ENCODE data around the gene SLC12A3.

Gene SLC12A3

GRCh38 chr16:56892705-56893104, 27.7 kb downstream of the SLC12A3 start:
- H3K79me2 ChIP-seq (ENCODE audit: insufficient read depth, low read length) = no peaks in the 10 kb centered on the region
- H4K20me1 ChIP-seq (ENCODE audit: low read depth, low read length) = no peaks in the 10 kb centered on the region
- no peak overlapping the region for H2AFZ ChIP-seq (ENCODE audit: low read depth, low read length, severe bottlenecking)
- no peak overlapping the region for H3K27ac ChIP-seq (ENCODE audit: low read depth, low read length)
- H3K27me3 ChIP-seq (ENCODE audit: low read length) = no peaks in the 10 kb centered on the region
- no peaks in the 10 kb centered on the region for H3K36me3 ChIP-seq (ENCODE audit: low read length)
- H3K9ac ChIP-seq (ENCODE audit: low read length) = no peak overlapping the region
- no peaks in the 10 kb centered on the region for H3K9me3 ChIP-seq (ENCODE audit: insufficient read depth, low read length)
- H3K4me2 ChIP-seq (ENCODE audit: low read depth, low read length, poor library complexity, severe bottlenecking) = no peak overlapping the region
- H3F3A ChIP-seq (ENCODE audit: insufficient read depth) = no peaks in the 10 kb centered on the region
- no peaks in the 10 kb centered on the region for H3K9me2 ChIP-seq (replicated peaks; ENCODE audit: insufficient read depth, low read length)
- no peak overlapping the region for H3K4me3 ChIP-seq (ENCODE audit: insufficient read depth, low read length, poor library complexity, severe bottlenecking)
- TF ChIP-seq CTCF (IDR thresholded peaks at IDR 0.05; ENCODE audit: insufficient read depth, low read length, poor library complexity, severe bottlenecking) (no peak), EZH2phosphoT487 (conservative IDR thresholded peaks at IDR 0.05; ENCODE audit: low read length) (no peak)

GRCh38 chr16:56894331-56894917, 29.4 kb downstream of the SLC12A3 start:
- TF ChIP-seq CTCF (IDR thresholded peaks at IDR 0.05; ENCODE audit: insufficient read depth, low read length, poor library complexity, severe bottlenecking) = no peak
- TF ChIP-seq EZH2phosphoT487 (conservative IDR thresholded peaks at IDR 0.05; ENCODE audit: low read length) = no peak
- H3K9ac ChIP-seq (ENCODE audit: low read length) = no peak overlapping the region
- no peaks in the 10 kb centered on the region for H3K79me2 ChIP-seq (ENCODE audit: insufficient read depth, low read length)
- no peaks in the 10 kb centered on the region for H3K36me3 ChIP-seq (ENCODE audit: low read length)
- no peaks in the 10 kb centered on the region for H3K9me2 ChIP-seq (replicated peaks; ENCODE audit: insufficient read depth, low read length)
- no peaks in the 10 kb centered on the region for H3F3A ChIP-seq (ENCODE audit: insufficient read depth)
- no peak overlapping the region for H2AFZ ChIP-seq (ENCODE audit: low read depth, low read length, severe bottlenecking)
- no peaks in the 10 kb centered on the region for H3K9me3 ChIP-seq (ENCODE audit: insufficient read depth, low read length)
- no peak overlapping the region for H3K4me2 ChIP-seq (ENCODE audit: low read depth, low read length, poor library complexity, severe bottlenecking)
- H4K20me1 ChIP-seq (ENCODE audit: low read depth, low read length) = no peaks in the 10 kb centered on the region
- H3K27me3 ChIP-seq (ENCODE audit: low read length) = no peaks in the 10 kb centered on the region
- no peak overlapping the region for H3K4me3 ChIP-seq (ENCODE audit: insufficient read depth, low read length, poor library complexity, severe bottlenecking)
- no peak overlapping the region for H3K27ac ChIP-seq (ENCODE audit: low read depth, low read length)

GRCh38 chr16:56895813-56896212, 30.8 kb downstream of the SLC12A3 start:
- Histone ChIP-seq H2AFZ (ENCODE audit: low read depth, low read length, severe bottlenecking) (no peak overlapping the region), H3F3A (ENCODE audit: insufficient read depth) (no peaks in the 10 kb centered on the region), H3K27ac (ENCODE audit: low read depth, low read length) (no peak overlapping the region), H3K27me3 (ENCODE audit: low read length) (no peaks in the 10 kb centered on the region), H4K20me1 (ENCODE audit: low read depth, low read length) (no peaks in the 10 kb centered on the region), H3K4me2 (ENCODE audit: low read depth, low read length, poor library complexity, severe bottlenecking) (no peak overlapping the region), H3K4me3 (ENCODE audit: insufficient read depth, low read length, poor library complexity, severe bottlenecking) (no peak overlapping the region), H3K9me3 (ENCODE audit: insufficient read depth, low read length) (no peaks in the 10 kb centered on the region), H3K36me3 (ENCODE audit: low read length) (no peaks in the 10 kb centered on the region), H3K79me2 (ENCODE audit: insufficient read depth, low read length) (no peaks in the 10 kb centered on the region), H3K9me2 (replicated peaks; ENCODE audit: insufficient read depth, low read length) (no peaks in the 10 kb centered on the region), H3K9ac (ENCODE audit: low read length) (no peak overlapping the region)
- TF ChIP-seq EZH2phosphoT487 (conservative IDR thresholded peaks at IDR 0.05; ENCODE audit: low read length) = no peak
- TF ChIP-seq CTCF (IDR thresholded peaks at IDR 0.05; ENCODE audit: insufficient read depth, low read length, poor library complexity, severe bottlenecking) = no peak

Data from SU-DHL-6 (cell line).